ENCODE data around the gene BMPR1A. TPM values are rescaled to one million over a fixed set of nuclear protein-coding genes. Genes with fewer than 3 reads are reported as not detected.

Gene BMPR1A
- total and polyA plus RNA-seq, 8 donors: 5.8 to 104 (median 19.9) TPM

- no peaks in the 10 kb centered on the region for H3K27me3 ChIP-seq
- intact Hi-C loops (cut with DNase I; ENCODE audit: low total_unique reads): no loop called here
- no peak overlapping the region for H3K27ac ChIP-seq
- H3K36me3 ChIP-seq: no peaks in the 10 kb centered on the region
- TF ChIP-seq POLR2A (IDR thresholded peaks at IDR 0.05) (no peak), POLR2AphosphoS5 (IDR thresholded peaks at IDR 0.05) (no peak), EP300 (IDR thresholded peaks at IDR 0.05) (no peak)
- TF ChIP-seq, protein P1, sequence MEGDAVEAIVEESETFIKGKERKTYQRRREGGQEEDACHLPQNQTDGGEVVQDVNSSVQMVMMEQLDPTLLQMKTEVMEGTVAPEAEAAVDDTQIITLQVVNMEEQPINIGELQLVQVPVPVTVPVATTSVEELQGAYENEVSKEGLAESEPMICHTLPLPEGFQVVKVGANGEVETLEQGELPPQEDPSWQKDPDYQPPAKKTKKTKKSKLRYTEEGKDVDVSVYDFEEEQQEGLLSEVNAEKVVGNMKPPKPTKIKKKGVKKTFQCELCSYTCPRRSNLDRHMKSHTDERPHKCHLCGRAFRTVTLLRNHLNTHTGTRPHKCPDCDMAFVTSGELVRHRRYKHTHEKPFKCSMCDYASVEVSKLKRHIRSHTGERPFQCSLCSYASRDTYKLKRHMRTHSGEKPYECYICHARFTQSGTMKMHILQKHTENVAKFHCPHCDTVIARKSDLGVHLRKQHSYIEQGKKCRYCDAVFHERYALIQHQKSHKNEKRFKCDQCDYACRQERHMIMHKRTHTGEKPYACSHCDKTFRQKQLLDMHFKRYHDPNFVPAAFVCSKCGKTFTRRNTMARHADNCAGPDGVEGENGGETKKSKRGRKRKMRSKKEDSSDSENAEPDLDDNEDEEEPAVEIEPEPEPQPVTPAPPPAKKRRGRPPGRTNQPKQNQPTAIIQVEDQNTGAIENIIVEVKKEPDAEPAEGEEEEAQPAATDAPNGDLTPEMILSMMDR (IDR thresholded peaks at IDR 0.05): no peak
- 88 to 97% (median 90%) methylated on average over 5 of the region's 5 CpGs for WGBS, 5 donors
- H3K4me3 ChIP-seq: no peak overlapping the region
- no peaks in the 10 kb centered on the region for H3K9me3 ChIP-seq
- no peak for DNase-seq
- H3K4me1 ChIP-seq: peaks cover 0 to 55% (median 24%) of the 10 kb centered on the region in 4 donors
Observed at GRCh38 chr10:86820509-86820908, 64.1 kb downstream of the BMPR1A start.

DNA sequence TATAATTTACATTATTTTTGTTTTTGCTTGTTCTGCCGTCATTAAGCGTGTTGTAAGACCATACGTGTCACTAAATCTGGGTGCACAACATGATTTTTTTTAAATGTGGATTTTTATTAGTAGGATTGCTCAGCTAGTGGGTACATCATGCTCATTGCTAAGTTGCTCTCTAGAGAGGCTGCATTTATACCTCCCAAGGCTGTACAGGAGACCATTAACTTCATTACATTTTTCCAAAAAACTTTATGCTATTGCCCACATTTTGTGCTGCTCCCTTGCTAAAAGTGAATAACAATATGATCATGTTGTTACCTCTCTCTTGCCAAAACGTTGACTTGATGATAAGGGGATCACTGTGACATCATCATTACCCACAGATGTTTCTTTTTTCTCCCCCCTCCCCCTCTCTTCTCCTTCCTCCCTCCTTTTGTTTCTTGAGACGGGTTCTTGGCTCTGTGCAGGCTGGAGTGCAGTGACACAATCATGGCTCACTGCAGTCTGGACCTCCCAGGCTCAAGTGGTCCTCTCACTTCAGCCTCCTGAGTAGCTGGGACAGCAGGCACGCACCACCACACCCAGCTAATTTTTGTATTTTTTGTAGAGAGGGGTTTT is 65.1 kb downstream of the BMPR1A start:
- Histone ChIP-seq H3K36me3 (no peaks in the 10 kb centered on the region), H3K4me1 (peaks cover 0 to 46% (median 20%) of the 10 kb centered on the region in 4 donors), H3K27me3 (no peaks in the 10 kb centered on the region), H3K9me3 (no peaks in the 10 kb centered on the region), H3K4me3 (no peak overlapping the region), H3K27ac (no peak overlapping the region)
- TF ChIP-seq EP300 (IDR thresholded peaks at IDR 0.05): no peak
- no peak for TF ChIP-seq POLR2A (IDR thresholded peaks at IDR 0.05)
- no peak for TF ChIP-seq POLR2AphosphoS5 (IDR thresholded peaks at IDR 0.05)
- TF ChIP-seq, protein P1 (IDR thresholded peaks at IDR 0.05): no peak
- intact Hi-C loops (cut with DNase I; ENCODE audit: low total_unique reads): no loop called here
- 67 to 75% (median 71%) methylated on average over 6 of the region's 6 CpGs for WGBS, 5 donors
- no peak for DNase-seq

DNA sequence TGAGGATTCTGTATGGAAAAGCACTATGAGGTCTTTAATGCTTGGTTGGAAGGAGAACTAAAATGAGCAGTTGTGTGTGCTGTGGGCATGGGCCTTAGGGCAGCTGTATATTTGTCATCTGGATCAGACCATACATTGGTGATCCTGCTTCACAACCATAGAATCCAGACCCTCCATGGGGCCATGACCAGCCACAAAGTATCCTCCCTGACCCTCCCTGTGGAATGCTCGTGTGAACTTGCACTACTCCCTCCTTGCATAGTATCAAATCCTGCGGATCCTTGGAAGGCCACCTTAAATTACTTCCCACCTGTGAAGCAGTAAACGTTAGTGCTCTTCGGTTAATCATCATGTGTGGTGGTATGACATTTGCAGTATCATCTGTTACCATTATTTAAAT is 67.1 kb downstream of the BMPR1A start:
- H3K27me3 ChIP-seq: no peaks in the 10 kb centered on the region
- H3K27ac ChIP-seq: no peak overlapping the region
- H3K4me3 ChIP-seq: no peak overlapping the region
- H3K4me1 ChIP-seq: peaks cover 0 to 48% (median 22%) of the 10 kb centered on the region in 4 donors
- intact Hi-C loops (cut with DNase I; ENCODE audit: low total_unique reads): no loop called here
- H3K9me3 ChIP-seq: no peaks in the 10 kb centered on the region
- no peak for TF ChIP-seq POLR2A (IDR thresholded peaks at IDR 0.05)
- DNase-seq: no peak
- no peaks in the 10 kb centered on the region for H3K36me3 ChIP-seq
- 79 to 84% (median 82%) methylated on average over 4 of the region's 4 CpGs for WGBS, 5 donors

DNA sequence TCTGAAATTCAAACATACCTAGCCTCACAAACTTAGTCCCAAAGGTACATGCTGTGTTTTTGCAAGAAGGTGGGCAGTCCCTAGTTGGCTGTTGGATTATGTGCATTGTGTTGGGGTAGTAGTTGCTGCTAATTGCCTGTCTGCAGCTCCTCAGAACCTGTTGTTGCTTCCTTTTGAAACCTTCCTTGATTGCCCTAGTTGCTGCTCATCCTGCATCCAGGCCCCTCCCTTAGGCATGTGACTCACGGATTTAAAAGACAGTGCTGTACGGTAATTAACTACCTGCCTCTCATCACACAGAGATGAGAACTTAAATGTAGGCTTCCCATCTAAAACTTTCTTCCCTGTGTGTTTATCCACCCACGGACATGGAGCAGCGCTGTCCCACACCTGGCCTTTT is 67.7 kb downstream of the BMPR1A start:
- no peaks in the 10 kb centered on the region for H3K27me3 ChIP-seq
- TF ChIP-seq EP300 (IDR thresholded peaks at IDR 0.05) (no peak), POLR2A (IDR thresholded peaks at IDR 0.05) (no peak), POLR2AphosphoS5 (IDR thresholded peaks at IDR 0.05) (no peak)
- TF ChIP-seq, protein P1 (IDR thresholded peaks at IDR 0.05): no peak
- no peaks in the 10 kb centered on the region for H3K36me3 ChIP-seq
- no peak overlapping the region for H3K27ac ChIP-seq
- WGBS, 5 donors: 66 to 86% (median 78%) methylated on average over 4 of the region's 4 CpGs
- H3K9me3 ChIP-seq: no peaks in the 10 kb centered on the region
- H3K4me1 ChIP-seq: peaks cover 0 to 54% (median 25%) of the 10 kb centered on the region in 4 donors
- DNase-seq: no peak
- no peak overlapping the region for H3K4me3 ChIP-seq
- intact Hi-C loops (cut with DNase I; ENCODE audit: low total_unique reads): no loop called here

DNA sequence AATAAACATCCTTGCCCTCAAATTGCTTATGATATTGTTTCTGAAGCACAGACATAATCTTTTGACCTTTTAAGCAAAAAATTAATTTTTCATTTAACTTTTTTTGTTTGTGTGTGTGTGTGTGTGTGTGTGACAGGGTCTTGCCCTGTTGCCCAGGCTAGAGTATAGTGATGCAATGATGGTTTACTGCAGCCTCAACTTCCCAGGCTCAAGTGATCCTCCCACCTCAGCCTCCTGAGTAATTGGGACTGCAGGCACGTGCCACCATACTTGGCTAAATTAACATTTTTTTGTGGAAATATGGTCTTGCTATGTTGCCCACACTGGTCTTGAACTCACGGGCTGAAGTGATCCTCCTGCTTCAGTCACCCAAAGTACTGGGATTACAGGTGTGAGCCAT is 68.9 kb downstream of the BMPR1A start:
- H3K9me3 ChIP-seq: no peaks in the 10 kb centered on the region
- no peak for TF ChIP-seq POLR2AphosphoS5 (IDR thresholded peaks at IDR 0.05)
- no peak for TF ChIP-seq EP300 (IDR thresholded peaks at IDR 0.05)
- no peak for TF ChIP-seq POLR2A (IDR thresholded peaks at IDR 0.05)
- TF ChIP-seq, protein P1 (IDR thresholded peaks at IDR 0.05): no peak
- H3K4me1 ChIP-seq: peaks cover 7 to 66% (median 36%) of the 10 kb centered on the region in 4 donors
- H3K36me3 ChIP-seq: no peaks in the 10 kb centered on the region
- intact Hi-C loops (cut with DNase I; ENCODE audit: low total_unique reads): no loop called here
- 81 to 97% (median 90%) methylated on average over 2 of the region's 2 CpGs for WGBS, 5 donors
- H3K4me3 ChIP-seq: no peak overlapping the region
- no peak overlapping the region for H3K27ac ChIP-seq
- no peak for DNase-seq
- no peaks in the 10 kb centered on the region for H3K27me3 ChIP-seq
